Heart right ventricle (tissue), 16 donors: ENCODE measurements around the gene LIMK2. TPM values are rescaled to one million over a fixed set of nuclear protein-coding genes. Genes with fewer than 3 reads are reported as not detected.
A peak's percentile ranks its signal among the peaks of the same experiment; 100 is the strongest.

ENCODE experiments used
- ATAC-seq, 8 donors: fragments of 200-7000 bp; cut with Tn5 transposase; one replicate each; pipeline ENCODE4 v1.9.1; 2020; ENCODE audit warnings: mild to moderate bottlenecking in 8 of 8, moderate library complexity in 8 of 8, moderate number of reproducible peaks in 1 of 8
- DNase-seq, 2 donors: peaks; one replicate each; pipeline ENCODE4 v3.0.0-alpha.2; 2020
- H3K27ac ChIP-seq, 10 donors: fragments of 200-600 bp; sonication (generic) in 2 of 10; one replicate each; pipeline versions ENCODE4 v1.5.0 to v1.8.0; 2020 to 2022; ENCODE audit warnings: mild to moderate bottlenecking in 3 of 10
- H3K27me3 ChIP-seq, 7 donors: fragments of 200-600 bp; one replicate each; pipeline ENCODE4 v1.8.0; 2021 to 2022; ENCODE audit warnings: mild to moderate bottlenecking in 2 of 7
- H3K36me3 ChIP-seq, 9 donors: fragments of 200-600 bp; sonication (generic) in 1 of 9; one replicate each; pipeline versions ENCODE4 v1.5.0 to v1.8.0; 2020 to 2022; ENCODE audit warnings: mild to moderate bottlenecking in 2 of 9
- H3K4me1 ChIP-seq, 9 donors: fragments of 200-600 bp; sonication (generic) in 1 of 9; one replicate each; pipeline versions ENCODE4 v1.5.0 to v1.8.0; 2020 to 2022; ENCODE audit warnings: mild to moderate bottlenecking in 4 of 9
- H3K4me3 ChIP-seq, 10 donors: fragments of 200-600 bp; sonication (generic) in 2 of 10; one replicate each; pipeline versions ENCODE4 v1.5.0 to v1.8.0; 2020 to 2022; ENCODE audit warnings: mild to moderate bottlenecking in 7 of 10, moderate library complexity in 2 of 10
- H3K9me3 ChIP-seq, 11 donors: fragments of 200-600 bp in 10 of 11; sonication (generic) in 2 of 11; one replicate each; pipeline versions ENCODE4 v1.5.0 to v1.8.0; 2013 to 2022; ENCODE audit warnings: mild to moderate bottlenecking in 2 of 11, control low read depth in 1 of 11, moderate library complexity in 1 of 11
- WGBS, 2 donors: extraction: QIAGEN DNeasy Blood & Tissue Kit; methylation state at CpG; one replicate each; pipeline ENCODE4 v1.1.7; 2013; ENCODE audit warnings: inconsistent platforms in 1 of 2; 5-methylcytosine and 5-hydroxymethylcytosine counted together
- intact Hi-C, 10 donors: fragments of 100-400 bp; cut with DNase I; formaldehyde crosslinking; loops; one replicate each; pipeline versions ENCODE4 v1.11.1 to v1.14.2; 2022
- polyA plus RNA-seq, 2 donors: library from polyadenylated mRNA; stranded (reverse); fragments of 200-250 nt; gene quantifications; one replicate each; pipeline ENCODE4 v1.2.3, GENCODE V29; 2013
- total RNA-seq, 10 donors: library from RNA; stranded (reverse); fragmentation: NEBNext Ultra II Directional in 3 of 10; extraction: Animal tissue kit (Norgen Biotek cat#: 25700) in 3 of 10; gene quantifications; one replicate each; pipeline versions ENCODE4 v1.2.1 to v1.2.4, GENCODE V29; 2021 to 2023
- TF ChIP-seq, protein P1 (sequence below), 9 donors: fragments of 200-600 bp; sonication (generic) in 2 of 9; IDR thresholded peaks; one replicate each; pipeline versions ENCODE4 v1.5.0 to v1.8.0; 2021 to 2022; ENCODE audit warnings: antibody characterized with exemption in 9 of 9, mild to moderate bottlenecking in 5 of 9, moderate library complexity in 1 of 9
- donor health status: Arrhythmogenic right ventricular cardiomyopathy.
- donor health status: ischemic (EF 13 %, LVEDD 7.1; RV severe dilation, severe dysfunction).
- donor health status: healthy with polysubstance abuse.
- donor health status: DM: no; HTN: yes; CAD: no.
- donor health status: DM: no; HTN: no; CAD: no.
- donor health status: ischemic (EF 25% LVEDD 6.9; RV normal size, moderate dysfunction).
- donor health status: ischemic (EF 25% LVEDD 5.7; RV mildly dilated, moderate dysfunction).
- donor health status: healthy.
- donor health status: DM: yes; HTN: yes; CAD: no.
- donor health status: Ischemic cardiomyopathy.
- donor health status: ischemic (EF 35%, LVEDD 5.7; RV mildly dilated, moderate dysfunction).
- donor health status: nonischemic (EF 11% LVEDD 7.7; RV severe dilation, severe dysfunction).
- donor health status: DM: yes; HTN: yes; CAD: no.
- donor health status: PGD.
- donor health status: ischemic (EF 29% LVEDD 5.4; RV normal size, mild dysfunction).
- donor health status: nonischemic (EF 23%, LVEDD 6.1; RV moderate dilation, normal function).

Gene LIMK2
- total and polyA plus RNA-seq, 12 donors: 6.0 to 18.8 (median 9.7) TPM

DNA sequence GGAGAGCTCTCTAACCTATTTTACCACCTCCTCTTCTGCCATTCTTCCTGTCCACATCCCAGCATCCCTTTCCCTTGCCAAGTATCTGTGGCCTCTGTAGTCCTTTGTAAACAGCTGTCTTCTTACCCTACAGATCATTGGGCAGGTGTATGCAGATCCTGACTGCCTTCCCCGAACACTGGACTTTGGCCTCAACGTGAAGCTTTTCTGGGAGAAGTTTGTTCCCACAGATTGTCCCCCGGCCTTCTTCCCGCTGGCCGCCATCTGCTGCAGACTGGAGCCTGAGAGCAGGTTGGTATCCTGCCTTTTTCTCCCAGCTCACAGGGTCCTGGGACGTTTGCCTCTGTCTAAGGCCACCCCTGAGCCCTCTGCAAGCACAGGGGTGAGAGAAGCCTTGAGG is 62.9 kb downstream of the LIMK2 start:
- TF ChIP-seq, protein P1, sequence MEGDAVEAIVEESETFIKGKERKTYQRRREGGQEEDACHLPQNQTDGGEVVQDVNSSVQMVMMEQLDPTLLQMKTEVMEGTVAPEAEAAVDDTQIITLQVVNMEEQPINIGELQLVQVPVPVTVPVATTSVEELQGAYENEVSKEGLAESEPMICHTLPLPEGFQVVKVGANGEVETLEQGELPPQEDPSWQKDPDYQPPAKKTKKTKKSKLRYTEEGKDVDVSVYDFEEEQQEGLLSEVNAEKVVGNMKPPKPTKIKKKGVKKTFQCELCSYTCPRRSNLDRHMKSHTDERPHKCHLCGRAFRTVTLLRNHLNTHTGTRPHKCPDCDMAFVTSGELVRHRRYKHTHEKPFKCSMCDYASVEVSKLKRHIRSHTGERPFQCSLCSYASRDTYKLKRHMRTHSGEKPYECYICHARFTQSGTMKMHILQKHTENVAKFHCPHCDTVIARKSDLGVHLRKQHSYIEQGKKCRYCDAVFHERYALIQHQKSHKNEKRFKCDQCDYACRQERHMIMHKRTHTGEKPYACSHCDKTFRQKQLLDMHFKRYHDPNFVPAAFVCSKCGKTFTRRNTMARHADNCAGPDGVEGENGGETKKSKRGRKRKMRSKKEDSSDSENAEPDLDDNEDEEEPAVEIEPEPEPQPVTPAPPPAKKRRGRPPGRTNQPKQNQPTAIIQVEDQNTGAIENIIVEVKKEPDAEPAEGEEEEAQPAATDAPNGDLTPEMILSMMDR (IDR thresholded peaks at IDR 0.05): no peak
- no peak for ATAC-seq
- Histone ChIP-seq H3K36me3 (peaks cover 0 to 97% (median 37%) of the 10 kb centered on the region in 9 donors), H3K4me3 (no peak overlapping the region), H3K9me3 (no peaks in the 10 kb centered on the region), H3K27me3 (no peaks in the 10 kb centered on the region), H3K4me1 (peaks cover 0 to 16% (median 4%) of the 10 kb centered on the region in 9 donors), H3K27ac (no peak overlapping the region)
- WGBS, 2 donors: 85 to 86% methylated on average over 6 of the region's 6 CpGs
- DNase-seq: no peak
- intact Hi-C loops: loop anchor here in 2 of 10 donors (10.0 kb wide), 1 partner anchor 60 kb away; the partner anchor contains the start of gene LIMK2 (in 2 of the 2)

DNA sequence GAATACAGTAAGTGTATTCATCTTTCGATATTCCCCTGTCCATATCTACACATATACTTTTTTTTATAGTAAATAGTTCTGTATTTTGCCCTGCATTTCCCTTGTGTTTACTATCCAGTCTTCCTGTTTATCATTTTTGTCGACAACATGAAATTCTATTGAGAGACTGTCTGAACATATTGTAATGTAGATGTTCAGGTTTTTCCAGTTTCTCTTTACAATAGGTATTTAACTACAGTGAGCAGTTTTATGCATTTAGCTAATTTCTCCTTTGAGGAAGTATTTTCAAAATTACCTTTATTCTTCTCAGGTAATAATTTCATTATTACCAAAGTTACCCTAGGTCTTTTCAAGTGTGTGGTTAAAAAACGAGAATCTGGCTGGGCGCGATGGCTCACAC is 63.5 kb downstream of the LIMK2 start:
- Histone ChIP-seq H3K4me3 (no peak overlapping the region), H3K27ac (no peak overlapping the region), H3K36me3 (peaks cover 0 to 97% (median 43%) of the 10 kb centered on the region in 9 donors), H3K27me3 (no peaks in the 10 kb centered on the region), H3K4me1 (peaks cover 0 to 16% (median 2%) of the 10 kb centered on the region in 9 donors), H3K9me3 (no peaks in the 10 kb centered on the region)
- TF ChIP-seq, protein P1 (IDR thresholded peaks at IDR 0.05): no peak
- intact Hi-C loops: loop anchor here in 2 of 10 donors (10.0 kb wide), 1 partner anchor 61 kb away; the partner anchor contains the start of gene LIMK2 (in 2 of the 2)
- 77% methylated on average over 5 of the region's 5 CpGs for WGBS, 2 donors
- no peak for DNase-seq
- ATAC-seq: no peak

DNA sequence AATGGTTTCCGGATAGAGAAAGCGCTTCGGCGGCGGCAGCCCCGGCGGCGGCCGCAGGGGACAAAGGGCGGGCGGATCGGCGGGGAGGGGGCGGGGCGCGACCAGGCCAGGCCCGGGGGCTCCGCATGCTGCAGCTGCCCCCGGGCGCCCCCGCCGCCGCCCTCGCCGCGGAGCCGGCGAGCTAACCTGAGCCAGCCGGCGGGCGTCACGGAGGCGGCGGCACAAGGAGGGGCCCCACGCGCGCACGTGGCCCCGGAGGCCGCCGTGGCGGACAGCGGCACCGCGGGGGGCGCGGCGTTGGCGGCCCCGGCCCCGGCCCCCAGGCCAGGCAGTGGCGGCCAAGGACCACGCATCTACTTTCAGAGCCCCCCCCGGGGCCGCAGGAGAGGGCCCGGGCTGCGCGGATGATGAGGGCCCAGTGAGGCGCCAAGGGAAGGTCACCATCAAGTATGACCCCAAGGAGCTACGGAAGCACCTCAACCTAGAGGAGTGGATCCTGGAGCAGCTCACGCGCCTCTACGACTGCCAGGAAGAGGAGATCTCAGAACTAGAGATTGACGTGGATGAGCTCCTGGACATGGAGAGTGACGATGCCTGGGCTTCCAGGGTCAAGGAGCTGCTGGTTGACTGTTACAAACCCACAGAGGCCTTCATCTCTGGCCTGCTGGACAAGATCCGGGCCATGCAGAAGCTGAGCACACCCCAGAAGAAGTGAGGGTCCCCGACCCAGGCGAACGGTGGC is 64.5 kb downstream of the LIMK2 start:
- DNase-seq (no peak), ATAC-seq (no peak)
- no peaks in the 10 kb centered on the region for H3K9me3 ChIP-seq
- intact Hi-C loops: loop anchor here in 2 of 10 donors (10.0 kb wide), 1 partner anchor 62 kb away; the partner anchor contains the start of gene LIMK2 (in 2 of the 2)
- TF ChIP-seq, protein P1 (IDR thresholded peaks at IDR 0.05): no peak
- WGBS, 2 donors: 94 to 96% methylated on average over 67 to 69 of the region's 69 CpGs
- no peak overlapping the region for H3K27ac ChIP-seq
- H3K4me1 ChIP-seq: peaks cover 0 to 10% (median under 1%) of the 10 kb centered on the region in 9 donors
- H3K4me3 ChIP-seq: no peak overlapping the region
- H3K36me3 ChIP-seq: peaks cover 0 to 97% (median 50%) of the 10 kb centered on the region in 9 donors
- no peaks in the 10 kb centered on the region for H3K27me3 ChIP-seq

DNA sequence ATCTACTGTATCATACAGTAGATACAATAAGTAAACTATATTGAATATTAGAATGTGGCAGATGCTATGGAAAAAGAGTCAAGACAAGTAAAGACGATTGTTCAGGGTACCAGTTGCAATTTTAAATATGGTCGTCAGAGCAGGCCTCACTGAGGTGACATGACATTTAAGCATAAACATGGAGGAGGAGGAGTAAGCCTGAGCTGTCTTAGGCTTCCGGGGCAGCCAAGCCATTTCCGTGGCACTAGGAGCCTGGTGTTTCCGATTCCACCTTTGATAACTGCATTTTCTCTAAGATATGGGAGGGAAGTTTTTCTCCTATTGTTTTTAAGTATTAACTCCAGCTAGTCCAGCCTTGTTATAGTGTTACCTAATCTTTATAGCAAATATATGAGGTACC is 65.6 kb downstream of the LIMK2 start:
- no peaks in the 10 kb centered on the region for H3K9me3 ChIP-seq
- no peak for DNase-seq
- peaks cover 0 to 97% (median 57%) of the 10 kb centered on the region in 9 donors for H3K36me3 ChIP-seq
- H3K4me3 ChIP-seq: no peak overlapping the region
- TF ChIP-seq, protein P1 (IDR thresholded peaks at IDR 0.05): no peak
- ATAC-seq: no peak
- peaks cover 0 to 8% (median 0%) of the 10 kb centered on the region in 9 donors for H3K4me1 ChIP-seq
- peak overlapping the region in 2 of 10 donors; percentile 26 to 79 for H3K27ac ChIP-seq
- intact Hi-C loops: loop anchor here in 2 of 10 donors (10.0 kb wide), 1 partner anchor 63 kb away; the partner anchor contains the start of gene LIMK2 (in 2 of the 2)
- 75 to 89% methylated on average over 5 of the region's 5 CpGs for WGBS, 2 donors
- no peaks in the 10 kb centered on the region for H3K27me3 ChIP-seq
